Fibroblast of skin of scalp (primary cell): ENCODE data around the gene TRIM25. TPM values are rescaled to one million over a fixed set of nuclear protein-coding genes. Genes with fewer than 3 reads are reported as not detected.
"Not testable (repeated sequence)": the region's sequence is repeated elsewhere in the genome, so short reads cannot be mapped to it uniquely, and the experiment has no call there.

Experiments
- DNase-seq: peaks from one replicate; pipeline ENCODE4 v3.0.0-alpha.2; 2013
- polyA plus RNA-seq, 2 experiments: library from polyadenylated mRNA; unstranded; fragments of 120-200 nt; gene quantifications; one replicate each; pipeline ENCODE4 v1.2.1, GENCODE V29; 2013; ENCODE audit not compliant: insufficient read length in 2 of 2

TRIM25 gene
- 19.9 TPM for polyA plus RNA-seq (2013, experiment 1 of 2; ENCODE audit: insufficient read length)
- polyA plus RNA-seq (2013, experiment 2 of 2; ENCODE audit: insufficient read length): 21.2 TPM

- peak; percentile 90 for DNase-seq
These were observed at the start of gene TRIM25 for GRCh38 chr17:56913867-56914580. TRIM25 (minus strand) TSS chr17:56914049; CDS start chr17:56913988, 61 bp downstream.

- DNase-seq: peak; percentile 91
These were observed 47.0 kb upstream of the TRIM25 start, which contains the start of gene COIL for GRCh38 chr17:56960596-56961538. COIL (minus strand) TSS chr17:56961050; CDS start chr17:56961019, 31 bp downstream.

- no peak for DNase-seq
These were observed 43.1 kb upstream of the TRIM25 start for GRCh38 chr17:56956992-56957391.

- DNase-seq: no peak
These were observed 35.7 kb upstream of the TRIM25 start for GRCh38 chr17:56949595-56949994.

GRCh38 chr17:56948491-56948890 is 34.6 kb upstream of the TRIM25 start:
- DNase-seq: no peak

- no peak for DNase-seq
These were observed 33.9 kb upstream of the TRIM25 start for GRCh38 chr17:56947741-56948140.

- no peak for DNase-seq
These were observed 32.2 kb upstream of the TRIM25 start for GRCh38 chr17:56945938-56946505.

GRCh38 chr17:56943505-56944125 is 29.8 kb upstream of the TRIM25 start:
- no peak for DNase-seq

- peak; percentile 66 for DNase-seq
These were observed 26.1 kb upstream of the TRIM25 start for GRCh38 chr17:56939869-56940484.

GRCh38 chr17:56938206-56938605 is 24.4 kb upstream of the TRIM25 start:
- not testable (repeated sequence) for DNase-seq

GRCh38 chr17:56937687-56938086 is 23.8 kb upstream of the TRIM25 start:
- DNase-seq: no peak

GRCh38 chr17:56936697-56937322 is 23.0 kb upstream of the TRIM25 start:
- DNase-seq: no peak

- DNase-seq: no peak
These were observed 21.6 kb upstream of the TRIM25 start for GRCh38 chr17:56935461-56935860.

- no peak for DNase-seq
These were observed 20.4 kb upstream of the TRIM25 start for GRCh38 chr17:56934280-56934679.

- no peak for DNase-seq
These were observed 20.0 kb upstream of the TRIM25 start for GRCh38 chr17:56933868-56934267.

- DNase-seq: no peak
These were observed 19.4 kb upstream of the TRIM25 start for GRCh38 chr17:56933151-56933745.

- DNase-seq: no peak
These were observed 17.0 kb upstream of the TRIM25 start for GRCh38 chr17:56930739-56931337.

- DNase-seq: no peak
These were observed 15.6 kb upstream of the TRIM25 start for GRCh38 chr17:56929362-56929969.

GRCh38 chr17:56928586-56928985 is 14.7 kb upstream of the TRIM25 start:
- no peak for DNase-seq

GRCh38 chr17:56926704-56927103 is 12.9 kb upstream of the TRIM25 start:
- no peak for DNase-seq
